Esophagus squamous epithelium (tissue), 5 donors: Measurements from ENCODE around the gene RPL14. TPM values are rescaled to one million over a fixed set of nuclear protein-coding genes. Genes with fewer than 3 reads are reported as not detected.

ENCODE experiments used
- DNase-seq: peaks from one replicate; lab custom pipeline; 2025; lab: John Stamatoyannopoulos, UW
- H3K27ac ChIP-seq, 4 donors: fragments of 200-600 bp; sonication (generic); one replicate each; pipeline ENCODE4 v1.5.1; 2016 to 2019; ENCODE audit warnings: mild to moderate bottlenecking in 1 of 4
- H3K27me3 ChIP-seq, 4 donors: fragments of 200-600 bp; sonication (generic); 1 replicate in 3 of 4; 2 replicates in 1 of 4; pipeline versions ENCODE4 v1.5.1 to v1.6.0; 2017 to 2021; ENCODE audit warnings: antibody characterized with exemption in 1 of 4
- H3K36me3 ChIP-seq, 3 donors: fragments of 200-600 bp; sonication (generic); one replicate each; pipeline ENCODE4 v1.5.1; 2016 to 2019
- H3K4me1 ChIP-seq, 3 donors: fragments of 200-600 bp; sonication (generic); one replicate each; pipeline ENCODE4 v1.5.1; 2017 to 2019
- H3K4me3 ChIP-seq, 4 donors: fragments of 200-600 bp; sonication (generic); 1 replicate in 3 of 4; 2 replicates in 1 of 4; pipeline ENCODE4 v1.5.1; 2016 to 2019; ENCODE audit warnings: mild to moderate bottlenecking in 2 of 4, moderate library complexity in 1 of 4
- H3K9me3 ChIP-seq, 3 donors: fragments of 200-600 bp; sonication (generic); one replicate each; pipeline ENCODE4 v1.5.1; 2016 to 2019
- CTCF ChIP-seq, 6 experiments: fragments of 450-650 bp in 4 of 6; fragments of 200-600 bp in 2 of 6; sonication (generic) in 2 of 6; IDR thresholded peaks; one replicate each; pipeline ENCODE4 v1.5.1; 2016 to 2019; ENCODE audit warnings: antibody characterized with exemption in 6 of 6, mild to moderate bottlenecking in 4 of 6, moderate library complexity in 4 of 6
- POLR2A ChIP-seq, 4 donors: fragments of 450-650 bp; IDR thresholded peaks; one replicate each; pipeline ENCODE4 v1.6.1; 2017; ENCODE audit warnings: antibody characterized with exemption in 4 of 4, mild to moderate bottlenecking in 4 of 4, moderate library complexity in 3 of 4
- WGBS, 2 donors: methylation state at CpG; one replicate each; pipeline ENCODE4 v1.1.5; 2018; 5-methylcytosine and 5-hydroxymethylcytosine counted together
- intact Hi-C: fragments of 100-400 bp; cut with DNase I; formaldehyde crosslinking; loops from one replicate; pipeline ENCODE4 v1.15.0; 2022
- total RNA-seq, 4 donors: library from RNA; depleted of rRNA; stranded (reverse); fragments of >200 nt; gene quantifications; one replicate each; pipeline ENCODE4 v1.1.0, GENCODE V29; 2016
- donor health status: DM: yes; HTN: yes; CAD: no.

RPL14 gene
- 100 to 1,000 TPM; 333 to 488 (median 431) TPM for total RNA-seq

- Histone ChIP-seq H3K4me3 (peak within 1 kb of the TSS; percentile 64 to 96 (median 84)), H3K27me3 (no peaks in the 10 kb centered on the region), H3K4me1 (peaks cover 19 to 60% (median 34%) of the 10 kb centered on the region in 3 donors), H3K36me3 (peaks cover 12 to 43% (median 24%) of the 10 kb centered on the region in 3 donors), H3K9me3 (no peaks in the 10 kb centered on the region), H3K27ac (peak within 1 kb of the TSS; percentile 90 to 97 (median 92))
- peak; percentile 72 for DNase-seq
- intact Hi-C loops: no loop called here
- WGBS, 2 donors: 0% methylated on average over 32 to 40 of the region's 79 CpGs
- no peak for TF ChIP-seq CTCF (IDR thresholded peaks at IDR 0.05)
- TF ChIP-seq POLR2A (IDR thresholded peaks at IDR 0.05): peak in 3 of 4 donors; percentile 20 to 93 (median 92)
These were observed at the start of gene RPL14 for GRCh38 chr3:40456940-40457823. Gene RPL14, plus strand, starts transcription at chr3:40457339. Its CDS starts 133 bp downstream, at chr3:40457472.

DNA sequence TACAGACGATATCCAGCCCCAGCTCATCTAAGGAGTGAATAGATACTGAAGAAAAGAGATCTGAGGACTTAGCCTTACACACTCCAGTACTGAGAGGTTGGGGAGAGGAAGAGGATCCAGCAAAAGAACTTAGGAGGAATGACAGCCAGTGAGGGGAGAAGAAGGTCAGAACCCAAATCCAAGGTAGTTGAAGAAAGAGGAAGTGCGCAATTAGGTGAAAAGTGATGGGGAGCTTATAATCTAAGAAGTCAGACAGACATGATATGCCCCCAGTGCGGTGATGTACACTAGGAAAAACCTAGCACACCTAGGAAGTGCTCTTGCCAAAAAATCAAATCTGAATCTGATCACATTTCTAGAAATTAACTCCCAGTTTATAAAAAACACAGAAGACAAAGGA lies 49.5 kb upstream of the RPL14 start:
- peaks cover 0 to 46% (median 0%) of the 10 kb centered on the region in 3 donors for H3K36me3 ChIP-seq
- H3K27ac ChIP-seq: no peak overlapping the region
- H3K4me1 ChIP-seq: no peaks in the 10 kb centered on the region
- no peaks in the 10 kb centered on the region for H3K27me3 ChIP-seq
- WGBS, 2 donors: 76 to 86% methylated on average over 3 of the region's 3 CpGs
- H3K9me3 ChIP-seq: no peaks in the 10 kb centered on the region
- H3K4me3 ChIP-seq: no peak overlapping the region
- intact Hi-C loops: no loop called here
- TF ChIP-seq POLR2A (IDR thresholded peaks at IDR 0.05): no peak
- no peak for TF ChIP-seq CTCF (IDR thresholded peaks at IDR 0.05)
- DNase-seq: no peak

DNA sequence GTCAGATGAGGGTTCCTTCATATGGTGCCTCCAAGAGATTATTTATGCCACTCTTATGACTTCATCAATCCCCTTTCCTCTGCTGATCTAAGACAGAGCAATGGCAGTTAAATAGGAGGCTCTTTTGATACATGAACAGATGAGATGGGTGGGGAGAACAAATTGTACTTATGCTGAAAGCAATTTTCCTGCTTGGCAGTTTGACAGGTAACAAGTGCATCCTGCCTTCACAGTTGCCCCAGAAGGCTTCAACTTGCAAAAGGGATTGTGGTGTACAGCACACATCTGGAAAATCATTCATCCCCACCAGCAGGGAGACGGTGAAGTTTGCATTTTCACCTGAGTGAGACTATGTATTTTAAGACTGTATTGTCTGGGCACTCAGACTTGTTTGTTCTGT lies 42.9 kb upstream of the RPL14 start:
- WGBS, 2 donors: 80 to 86% methylated on average over 1 of the region's 1 CpG
- peaks cover 0 to 46% (median 0%) of the 10 kb centered on the region in 3 donors for H3K36me3 ChIP-seq
- DNase-seq: no peak
- peaks cover 0 to 7% (median 0%) of the 10 kb centered on the region in 3 donors for H3K4me1 ChIP-seq
- no peaks in the 10 kb centered on the region for H3K27me3 ChIP-seq
- no peak overlapping the region for H3K4me3 ChIP-seq
- H3K9me3 ChIP-seq: no peaks in the 10 kb centered on the region
- intact Hi-C loops: no loop called here
- no peak for TF ChIP-seq CTCF (IDR thresholded peaks at IDR 0.05)
- no peak for TF ChIP-seq POLR2A (IDR thresholded peaks at IDR 0.05)
- H3K27ac ChIP-seq: no peak overlapping the region

DNA sequence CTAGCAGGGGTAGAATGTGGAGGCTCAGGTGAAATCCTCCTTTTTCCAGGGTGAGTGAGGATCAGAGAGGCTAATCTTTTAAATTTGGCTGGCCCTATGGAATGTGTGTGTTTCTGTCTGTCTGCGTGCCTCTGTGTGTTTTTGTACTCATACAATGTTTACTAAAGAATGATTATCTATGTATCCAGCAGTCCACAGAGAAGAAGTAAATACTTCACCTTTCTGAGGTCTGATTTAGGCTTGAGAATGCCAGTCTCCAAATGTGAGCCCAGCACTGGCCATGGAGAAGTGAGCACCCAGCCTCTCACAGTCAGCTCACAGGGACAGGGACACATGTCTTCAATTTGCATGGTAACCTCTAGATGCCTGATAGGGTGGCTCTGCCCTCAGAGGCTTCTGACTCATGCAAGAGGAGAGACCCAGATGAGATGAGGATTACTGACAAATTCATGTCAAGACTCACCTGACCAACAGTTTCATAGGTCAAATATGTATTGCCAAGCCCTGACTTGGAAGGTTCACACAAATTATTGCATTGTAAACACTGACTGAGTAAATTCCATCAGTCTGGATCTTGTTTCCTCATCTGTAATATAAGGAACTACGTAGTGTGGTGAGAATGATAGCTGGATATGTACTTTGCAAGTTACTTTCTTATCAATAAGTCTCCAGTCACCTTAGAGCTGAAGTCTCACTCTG lies 39.1 kb upstream of the RPL14 start:
- Histone ChIP-seq H3K9me3 (no peaks in the 10 kb centered on the region), H3K36me3 (peaks cover 0 to 43% (median 0%) of the 10 kb centered on the region in 3 donors), H3K4me3 (no peak overlapping the region), H3K4me1 (peaks cover 0 to 7% (median 0%) of the 10 kb centered on the region in 3 donors), H3K27me3 (no peaks in the 10 kb centered on the region), H3K27ac (peak overlapping the region in 3 of 4 donors; percentile 14 to 25 (median 21))
- TF ChIP-seq CTCF (IDR thresholded peaks at IDR 0.05) (no peak), POLR2A (IDR thresholded peaks at IDR 0.05) (no peak)
- WGBS, 2 donors: 52 to 58% methylated on average over 2 of the region's 2 CpGs
- intact Hi-C loops: no loop called here
- DNase-seq: no peak
